H9 (cell line): ENCODE data around the gene MYO1E. TPM values are rescaled to one million over a fixed set of nuclear protein-coding genes. Genes with fewer than 3 reads are reported as not detected.

ENCODE experiments used
- DNase-seq: peaks from one replicate; pipeline ENCODE4 v3.0.0-alpha.2; 2017
- H2AFZ ChIP-seq: one replicate; pipeline ENCODE4 v1.6.1; 2013; ENCODE audit warnings: mild to moderate bottlenecking, low read length, control low read depth, moderate library complexity
- H2AK5ac ChIP-seq: 2 replicates; pipeline ENCODE4 v1.6.1; 2013; ENCODE audit warnings: low read length, control low read depth, mixed read lengths; ENCODE audit not compliant: insufficient read length
- H2BK120ac ChIP-seq: one replicate; pipeline ENCODE4 v1.6.1; 2013; ENCODE audit warnings: low read depth, mild to moderate bottlenecking, low read length, control low read depth, inconsistent platforms; ENCODE audit not compliant: poor library complexity, severe bottlenecking
- H2BK12ac ChIP-seq: 2 replicates; pipeline ENCODE4 v1.6.1; 2013; ENCODE audit warnings: low read length, control low read depth, mixed read lengths, low read depth; ENCODE audit not compliant: insufficient read length
- H2BK15ac ChIP-seq: 2 replicates; pipeline ENCODE4 v1.6.1; 2013; ENCODE audit warnings: low read depth, low read length, control low read depth
- H2BK20ac ChIP-seq: one replicate; pipeline ENCODE4 v1.6.1; 2013; ENCODE audit warnings: low read depth, mild to moderate bottlenecking, low read length, control low read depth, inconsistent platforms; ENCODE audit not compliant: poor library complexity, severe bottlenecking
- H2BK5ac ChIP-seq: 2 replicates; pipeline ENCODE4 v1.6.1; 2013; ENCODE audit warnings: low read length, control low read depth, mixed read lengths; ENCODE audit not compliant: insufficient read length
- H3K14ac ChIP-seq: 2 replicates; pipeline ENCODE4 v1.6.1; 2013; ENCODE audit warnings: low read length, control low read depth; ENCODE audit not compliant: insufficient read depth
- H3K18ac ChIP-seq: 2 replicates; pipeline ENCODE4 v1.6.1; 2013; ENCODE audit warnings: low read depth, mild to moderate bottlenecking, mixed read lengths, low read length, control low read depth; ENCODE audit not compliant: insufficient read length
- H3K23ac ChIP-seq: 2 replicates; pipeline ENCODE4 v1.6.1; 2013; ENCODE audit warnings: low read length, control low read depth, mixed read lengths, low read depth; ENCODE audit not compliant: insufficient read length
- H3K23me2 ChIP-seq: 2 replicates; pipeline ENCODE4 v1.6.1; 2013; ENCODE audit warnings: low read depth, mild to moderate bottlenecking, mixed read lengths, low read length, control low read depth; ENCODE audit not compliant: insufficient read length, poor library complexity, severe bottlenecking
- H3K27ac ChIP-seq: 2 replicates; pipeline ENCODE4 v1.5.1; 2013; ENCODE audit warnings: low read length, control low read depth, mixed read lengths, low read depth; ENCODE audit not compliant: insufficient read length
- H3K27me3 ChIP-seq: 2 replicates; pipeline ENCODE4 v1.6.1; 2013; ENCODE audit warnings: low read length, control low read depth, inconsistent platforms; ENCODE audit not compliant: insufficient read depth
- H3K4ac ChIP-seq: 2 replicates; pipeline ENCODE4 v1.6.1; 2013; ENCODE audit warnings: low read depth, mild to moderate bottlenecking, control low read depth, inconsistent platforms, low read length, moderate library complexity
- H3K4me1 ChIP-seq: 2 replicates; pipeline ENCODE4 v1.6.1; 2013; ENCODE audit warnings: low read length, control low read depth, inconsistent platforms; ENCODE audit not compliant: insufficient read depth
- H3K4me2 ChIP-seq: 2 replicates; pipeline ENCODE4 v1.6.1; 2013; ENCODE audit warnings: low read length, control low read depth, mixed read lengths; ENCODE audit not compliant: insufficient read length, insufficient read depth
- H3K56ac ChIP-seq: 2 replicates; pipeline ENCODE4 v1.6.1; 2013; ENCODE audit warnings: low read depth, mild to moderate bottlenecking, mixed read lengths, low read length, control low read depth; ENCODE audit not compliant: insufficient read length
- H3K79me1 ChIP-seq: 2 replicates; pipeline ENCODE4 v1.6.1; 2013; ENCODE audit warnings: low read depth, mild to moderate bottlenecking, moderate library complexity, low read length, control low read depth, inconsistent platforms; ENCODE audit not compliant: insufficient read depth, poor library complexity, severe bottlenecking
- H3K79me2 ChIP-seq: 2 replicates; pipeline ENCODE4 v1.6.1; 2013; ENCODE audit warnings: low read length, control low read depth, inconsistent platforms; ENCODE audit not compliant: insufficient read depth
- H3K9ac ChIP-seq: 2 replicates; pipeline ENCODE4 v1.6.1; 2013; ENCODE audit warnings: low read length, control low read depth, mixed read lengths; ENCODE audit not compliant: insufficient read length; ENCODE audit errors: extremely low read depth
- H3K9me3 ChIP-seq: one replicate; pipeline ENCODE4 v1.6.1; 2013; ENCODE audit warnings: low read depth, low read length, inconsistent platforms; ENCODE audit not compliant: control insufficient read depth
- H3T11ph ChIP-seq: one replicate; pipeline ENCODE4 v1.6.1; 2013; ENCODE audit warnings: mild to moderate bottlenecking, low read length, control low read depth, inconsistent platforms
- H4K20me1 ChIP-seq: one replicate; pipeline ENCODE4 v1.6.1; 2013; ENCODE audit not compliant: control insufficient read depth, insufficient read length, insufficient read depth
- H4K5ac ChIP-seq: 2 replicates; pipeline ENCODE4 v1.6.1; 2013; ENCODE audit warnings: low read depth, mild to moderate bottlenecking, mixed read lengths, low read length, control low read depth; ENCODE audit not compliant: insufficient read length
- H4K8ac ChIP-seq: replicated peaks from 2 replicates; pipeline ENCODE4 v1.6.1; 2013; ENCODE audit warnings: low read length, control low read depth, mixed read lengths, low read depth; ENCODE audit not compliant: insufficient read length
- H4K91ac ChIP-seq: 2 replicates; pipeline ENCODE4 v1.6.1; 2013; ENCODE audit warnings: low read depth, mild to moderate bottlenecking, moderate library complexity, mixed read lengths, low read length, control low read depth; ENCODE audit not compliant: insufficient read length
- H3K27ac Mint-ChIP-seq, 3 experiments: 2 replicates in 2 of 3; 3 replicates in 1 of 3; pipeline ENCODE4 v1.8.0; 2020 to 2021; ENCODE audit warnings: mixed read lengths in 3 of 3, mild to moderate bottlenecking in 1 of 3, moderate library complexity in 1 of 3
- H3K27me3 Mint-ChIP-seq: 2 replicates; pipeline ENCODE4 v1.8.0; 2021; ENCODE audit warnings: low read depth, mild to moderate bottlenecking, moderate library complexity, mixed read lengths
- H3K36me3 Mint-ChIP-seq, 3 experiments: 2 replicates in 2 of 3; 3 replicates in 1 of 3; pipeline ENCODE4 v1.8.0; 2020 to 2021; ENCODE audit warnings: low read depth in 3 of 3, mixed read lengths in 3 of 3; ENCODE audit not compliant: insufficient read depth in 1 of 3
- H3K4me1 Mint-ChIP-seq, 2 experiments: 2 replicates each; pipeline ENCODE4 v1.8.0; 2020; ENCODE audit warnings: mixed read lengths in 2 of 2
- H3K4me3 Mint-ChIP-seq, 2 experiments: 2 replicates in 1 of 2; 3 replicates in 1 of 2; pipeline ENCODE4 v1.8.0; 2020 to 2021; ENCODE audit warnings: mild to moderate bottlenecking in 2 of 2, mixed read lengths in 2 of 2, moderate library complexity in 1 of 2
- H3K9me3 Mint-ChIP-seq, 2 experiments: 2 replicates in 1 of 2; 3 replicates in 1 of 2; pipeline ENCODE4 v1.8.0; 2020; ENCODE audit warnings: mild to moderate bottlenecking in 2 of 2, mixed read lengths in 2 of 2, moderate library complexity in 1 of 2
- CTCF ChIP-seq: fragments of 200-600 bp; sonication (generic); conservative IDR thresholded peaks from 3 replicates; pipeline ENCODE4 v1.8.0; 2021; ENCODE audit warnings: antibody characterized with exemption, mild to moderate bottlenecking
- WGBS: extraction: QIAGEN DNeasy Blood & Tissue Kit; methylation state at CpG from one replicate; pipeline ENCODE4 v1.1.7; 2013; ENCODE audit warnings: missing lambda C conversion rate, low lambda C conversion rate, mixed read lengths; ENCODE audit not compliant: insufficient read length; ENCODE audit errors: extremely low coverage; 5-methylcytosine and 5-hydroxymethylcytosine counted together
- total RNA-seq: library from RNA; stranded (reverse); gene quantifications from 2 replicates; pipeline ENCODE4 v1.2.1, GENCODE V29; 2021

Gene MYO1E
- total RNA-seq, 1 experiment from 2014 or later = 235 TPM

- no peak overlapping the region for H2BK120ac ChIP-seq
- no peak overlapping the region for H3K4me2 ChIP-seq
- no peak overlapping the region for H3K27ac ChIP-seq
- H2BK12ac ChIP-seq = no peak overlapping the region
- TF ChIP-seq CTCF = no peak
- peak overlapping the region in 2 of 3 experiments; percentile 84 to 87; a peak in 3 of 7 replicates for H3K27ac Mint-ChIP-seq
- peaks cover 3 to 13% (median 3%) of the 10 kb centered on the region in 3 experiments; a peak in 5 of 7 replicates for H3K36me3 Mint-ChIP-seq
- peaks cover 58 to 65% of the 10 kb centered on the region in 2 experiments for H3K4me1 Mint-ChIP-seq
- peaks cover 8% of the 10 kb centered on the region for H3K4me1 ChIP-seq
- H3K18ac ChIP-seq = peak overlapping the region; percentile 44
- no peak overlapping the region for H3K9ac ChIP-seq
- peak; percentile 5 for DNase-seq
- no peak overlapping the region for H3K23ac ChIP-seq
- no peaks in the 10 kb centered on the region for H3K27me3 Mint-ChIP-seq
- no peaks in the 10 kb centered on the region for H3K23me2 ChIP-seq
- H3K79me1 ChIP-seq = no peaks in the 10 kb centered on the region
- no peaks in the 10 kb centered on the region for H3K9me3 ChIP-seq
- H3K56ac ChIP-seq = no peak overlapping the region
- H3K14ac ChIP-seq = peak overlapping the region; percentile 63; the same call in 1 of the 2 replicates
- no peak overlapping the region for H2BK5ac ChIP-seq
- H2AK5ac ChIP-seq = no peak overlapping the region
- no CpG with 5 or more reads among the region's 6 CpGs for WGBS
- no peaks in the 10 kb centered on the region; a peak in 1 of 5 replicates for H3K9me3 Mint-ChIP-seq
- no peak overlapping the region for H2BK15ac ChIP-seq
- no peaks in the 10 kb centered on the region for H4K20me1 ChIP-seq
- H3K27me3 ChIP-seq = no peaks in the 10 kb centered on the region
- no peak overlapping the region for H2AFZ ChIP-seq
- no peak overlapping the region for H3K4ac ChIP-seq
- H4K91ac ChIP-seq = no peak overlapping the region
- no peak overlapping the region for H4K5ac ChIP-seq
- no peak overlapping the region for H2BK20ac ChIP-seq
- H4K8ac ChIP-seq = no peak overlapping the region
- H3T11ph ChIP-seq = no peak overlapping the region
- H3K79me2 ChIP-seq = no peaks in the 10 kb centered on the region
- H3K4me3 Mint-ChIP-seq = no peak overlapping the region
Measured at GRCh38 chr15:59296181-59296617, 76.5 kb downstream of the MYO1E start.
